Hepatocyte (in vitro differentiated cells): ENCODE results near the gene NCR3LG1. TPM values are rescaled to one million over a fixed set of nuclear protein-coding genes. Genes with fewer than 3 reads are reported as not detected.

Experiments
- DNase-seq: peaks from one replicate; pipeline ENCODE4 v3.0.0-alpha.2; 2016; ENCODE audit warnings: low spot score
- H2AFZ ChIP-seq: fragments of 200-600 bp; sonication (generic); 2 replicates; pipeline ENCODE4 v1.6.0; 2016; ENCODE audit warnings: antibody characterized with exemption, mild to moderate bottlenecking
- H3K27ac ChIP-seq: fragments of 200-600 bp; sonication (generic); 2 replicates; pipeline ENCODE4 v1.5.1; 2016; ENCODE audit warnings: mild to moderate bottlenecking
- H3K27me3 ChIP-seq: fragments of 200-600 bp; sonication (generic); 2 replicates; pipeline ENCODE4 v1.6.1; 2016
- H3K36me3 ChIP-seq: fragments of 200-600 bp; sonication (generic); replicated peaks from 2 replicates; pipeline ENCODE4 v1.5.1; 2016; ENCODE audit warnings: low read depth; ENCODE audit not compliant: insufficient read depth
- H3K4me1 ChIP-seq: fragments of 200-600 bp; sonication (generic); 2 replicates; pipeline ENCODE4 v1.5.1; 2016; ENCODE audit warnings: mild to moderate bottlenecking, moderate library complexity; ENCODE audit not compliant: insufficient read depth
- H3K4me2 ChIP-seq: fragments of 200-600 bp; sonication (generic); 2 replicates; pipeline ENCODE4 v1.6.0; 2016
- H3K4me3 ChIP-seq: fragments of 200-600 bp; sonication (generic); 2 replicates; pipeline ENCODE4 v1.5.1; 2016; ENCODE audit warnings: mild to moderate bottlenecking
- H3K79me2 ChIP-seq: fragments of 200-600 bp; sonication (generic); 2 replicates; pipeline ENCODE4 v1.6.0; 2017; ENCODE audit warnings: mild to moderate bottlenecking
- H3K9me2 ChIP-seq: fragments of 200-600 bp; sonication (generic); replicated peaks from 2 replicates; pipeline ENCODE4 v1.6.0; 2017; ENCODE audit warnings: mild to moderate bottlenecking; ENCODE audit not compliant: insufficient read depth
- H3K9me3 ChIP-seq: fragments of 200-600 bp; sonication (generic); 2 replicates; pipeline ENCODE4 v1.5.1; 2016; ENCODE audit warnings: low read depth, mild to moderate bottlenecking
- H4K20me1 ChIP-seq: fragments of 200-600 bp; sonication (generic); 2 replicates; pipeline ENCODE4 v1.6.0; 2016; ENCODE audit warnings: mild to moderate bottlenecking; ENCODE audit not compliant: insufficient read depth, poor library complexity, severe bottlenecking
- EZH2 ChIP-seq: fragments of 200-600 bp; sonication (generic); IDR thresholded peaks from 2 replicates; pipeline ENCODE4 v1.6.1; 2016; ENCODE audit warnings: antibody characterized with exemption, mild to moderate bottlenecking, borderline replicate concordance
- EZH2phosphoT487 ChIP-seq: fragments of 200-600 bp; sonication (generic); IDR thresholded peaks from one replicate; pipeline ENCODE4 v1.6.1; 2018; ENCODE audit warnings: antibody characterized with exemption, mild to moderate bottlenecking, low read depth, moderate library complexity; ENCODE audit not compliant: unreplicated experiment, severe bottlenecking
- WGBS: methylation state at CpG from one replicate; pipeline ENCODE4 v1.1.6; 2016; ENCODE audit warnings: low lambda C conversion rate; ENCODE audit errors: missing lambda C conversion rate; 5-methylcytosine and 5-hydroxymethylcytosine counted together
- polyA plus RNA-seq: library from polyadenylated mRNA; unstranded; fragments of >200 nt; fragmentation: Nextera tagmentation; extraction: Ambion mirVana; gene quantifications from 2 replicates; pipeline ENCODE4 v1.2.1, GENCODE V29; 2016
- total RNA-seq: library from RNA; depleted of rRNA; stranded (reverse); fragments of >200 nt; gene quantifications from 2 replicates; pipeline ENCODE4 v1.2.3, GENCODE V29; 2014
- TF ChIP-seq, protein P1 (sequence below): fragments of 200-600 bp; sonication (generic); IDR thresholded peaks from 2 replicates; pipeline ENCODE4 v1.5.1; 2016; ENCODE audit warnings: antibody characterized with exemption, mild to moderate bottlenecking; ENCODE audit not compliant: poor library complexity

The NCR3LG1 gene
- total and polyA plus RNA-seq, 2 experiments from 2014 or later: 3.7 to 13.8 TPM

- Histone ChIP-seq H3K4me1 (peaks cover 6% of the 10 kb centered on the region), H4K20me1 (no peaks in the 10 kb centered on the region), H3K4me3 (no peak overlapping the region), H3K4me2 (no peak overlapping the region), H3K9me3 (no peaks in the 10 kb centered on the region), H3K9me2 (no peaks in the 10 kb centered on the region), H3K36me3 (no peaks in the 10 kb centered on the region), H3K79me2 (no peaks in the 10 kb centered on the region), H3K27me3 (peaks cover 8% of the 10 kb centered on the region), H3K27ac (no peak overlapping the region), H2AFZ (no peak overlapping the region)
- TF ChIP-seq EZH2 (no peak), EZH2phosphoT487 (no peak)
- TF ChIP-seq, protein P1, sequence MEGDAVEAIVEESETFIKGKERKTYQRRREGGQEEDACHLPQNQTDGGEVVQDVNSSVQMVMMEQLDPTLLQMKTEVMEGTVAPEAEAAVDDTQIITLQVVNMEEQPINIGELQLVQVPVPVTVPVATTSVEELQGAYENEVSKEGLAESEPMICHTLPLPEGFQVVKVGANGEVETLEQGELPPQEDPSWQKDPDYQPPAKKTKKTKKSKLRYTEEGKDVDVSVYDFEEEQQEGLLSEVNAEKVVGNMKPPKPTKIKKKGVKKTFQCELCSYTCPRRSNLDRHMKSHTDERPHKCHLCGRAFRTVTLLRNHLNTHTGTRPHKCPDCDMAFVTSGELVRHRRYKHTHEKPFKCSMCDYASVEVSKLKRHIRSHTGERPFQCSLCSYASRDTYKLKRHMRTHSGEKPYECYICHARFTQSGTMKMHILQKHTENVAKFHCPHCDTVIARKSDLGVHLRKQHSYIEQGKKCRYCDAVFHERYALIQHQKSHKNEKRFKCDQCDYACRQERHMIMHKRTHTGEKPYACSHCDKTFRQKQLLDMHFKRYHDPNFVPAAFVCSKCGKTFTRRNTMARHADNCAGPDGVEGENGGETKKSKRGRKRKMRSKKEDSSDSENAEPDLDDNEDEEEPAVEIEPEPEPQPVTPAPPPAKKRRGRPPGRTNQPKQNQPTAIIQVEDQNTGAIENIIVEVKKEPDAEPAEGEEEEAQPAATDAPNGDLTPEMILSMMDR: no peak
- DNase-seq: no peak
- WGBS: 70% methylated on average over 11 of the region's 11 CpGs
These were observed 59.2 kb downstream of the NCR3LG1 start for GRCh38 chr11:17410606-17411379.

DNA sequence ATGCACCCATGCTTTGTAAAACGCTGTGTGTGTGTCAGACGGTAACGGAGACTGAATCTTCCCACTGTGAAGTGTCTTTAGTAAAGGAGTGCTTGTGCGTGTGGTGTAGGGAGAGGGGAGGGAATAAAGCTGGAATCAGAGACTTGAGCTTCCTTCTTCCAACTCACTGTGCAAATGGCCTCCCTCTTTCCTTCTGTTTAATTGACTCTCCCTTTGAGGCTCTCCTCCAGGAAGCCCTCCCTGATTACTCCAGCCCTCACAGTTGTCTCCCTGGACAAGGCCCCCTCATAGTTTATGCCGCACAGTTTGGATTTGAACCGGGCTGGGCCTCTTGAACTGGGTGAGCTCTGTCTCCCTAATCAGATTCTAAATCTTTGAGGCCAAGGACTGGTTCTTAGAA is 59.8 kb downstream of the NCR3LG1 start:
- H3K79me2 ChIP-seq: no peaks in the 10 kb centered on the region
- H3K27me3 ChIP-seq: peaks cover 8% of the 10 kb centered on the region
- DNase-seq: no peak
- H3K4me1 ChIP-seq: no peaks in the 10 kb centered on the region
- TF ChIP-seq EZH2phosphoT487 (no peak), EZH2 (no peak)
- TF ChIP-seq, protein P1: no peak
- H2AFZ ChIP-seq: no peak overlapping the region
- no peaks in the 10 kb centered on the region for H3K9me3 ChIP-seq
- H3K4me2 ChIP-seq: no peak overlapping the region
- no peaks in the 10 kb centered on the region for H3K9me2 ChIP-seq
- H3K4me3 ChIP-seq: no peak overlapping the region
- no peak overlapping the region for H3K27ac ChIP-seq
- no peaks in the 10 kb centered on the region for H4K20me1 ChIP-seq
- 82% methylated on average over 6 of the region's 6 CpGs for WGBS
- H3K36me3 ChIP-seq: no peaks in the 10 kb centered on the region

- 71% methylated on average over 9 of the region's 9 CpGs for WGBS
- Histone ChIP-seq H3K79me2 (no peaks in the 10 kb centered on the region), H3K4me1 (no peaks in the 10 kb centered on the region), H4K20me1 (no peaks in the 10 kb centered on the region), H3K4me3 (no peak overlapping the region), H3K9me2 (no peaks in the 10 kb centered on the region), H3K4me2 (no peak overlapping the region), H3K36me3 (no peaks in the 10 kb centered on the region), H3K27ac (no peak overlapping the region), H2AFZ (no peak overlapping the region), H3K27me3 (peaks cover 8% of the 10 kb centered on the region), H3K9me3 (no peaks in the 10 kb centered on the region)
- TF ChIP-seq EZH2phosphoT487 (no peak), EZH2 (no peak)
- TF ChIP-seq, protein P1: no peak
- no peak for DNase-seq
These were observed 61.0 kb downstream of the NCR3LG1 start for GRCh38 chr11:17412488-17413180.
